HG02571 (cell line): ENCODE results near the gene RAB44.
A peak's percentile ranks its signal among the peaks of the same experiment; 100 is the strongest.

ENCODE experiments used
- ATAC-seq: cut with Tn5 transposase; IDR thresholded peaks from one replicate; pipeline ENCODE4 v1.9.1; 2021; ENCODE audit warnings: mild to moderate bottlenecking, moderate library complexity; ENCODE audit not compliant: unreplicated experiment

Gene RAB44

GRCh38 chr6:36749829-36750489 lies 52.3 kb downstream of the RAB44 start:
- no peak for ATAC-seq

GRCh38 chr6:36751091-36751490 lies 53.5 kb downstream of the RAB44 start:
- ATAC-seq, result no peak

- ATAC-seq, result no peak
Observed at GRCh38 chr6:36751833-36752186, 54.2 kb downstream of the RAB44 start.

- no peak for ATAC-seq
Observed at GRCh38 chr6:36752187-36752885, 54.7 kb downstream of the RAB44 start.

- ATAC-seq, result peak; percentile 37
Observed at GRCh38 chr6:36752886-36753506, 55.4 kb downstream of the RAB44 start.

GRCh38 chr6:36753671-36754405 lies 56.2 kb downstream of the RAB44 start:
- ATAC-seq, result no peak

- no peak for ATAC-seq
Observed at GRCh38 chr6:36754582-36755434, 57.2 kb downstream of the RAB44 start.

GRCh38 chr6:36755435-36756348 lies 58.1 kb downstream of the RAB44 start:
- peak; percentile 36 for ATAC-seq

GRCh38 chr6:36756786-36757185 lies 59.2 kb downstream of the RAB44 start:
- no peak for ATAC-seq

- ATAC-seq, result no peak
Observed at GRCh38 chr6:36757206-36757605, 59.6 kb downstream of the RAB44 start.

- no peak for ATAC-seq
Observed at GRCh38 chr6:36757943-36758508, 60.4 kb downstream of the RAB44 start.

- ATAC-seq, result no peak
Observed at GRCh38 chr6:36758516-36759147, 61.0 kb downstream of the RAB44 start.

- ATAC-seq, result no peak
Observed at GRCh38 chr6:36759148-36759759, 61.6 kb downstream of the RAB44 start.

GRCh38 chr6:36760685-36761435 lies 63.2 kb downstream of the RAB44 start:
- ATAC-seq, result no peak

GRCh38 chr6:36762123-36762522 lies 64.5 kb downstream of the RAB44 start:
- no peak for ATAC-seq

- ATAC-seq, result no peak
Observed at GRCh38 chr6:36765190-36765589, 67.6 kb downstream of the RAB44 start.

- ATAC-seq, result peak; percentile 70
Observed at GRCh38 chr6:36765594-36766398, 68.2 kb downstream of the RAB44 start.
